ENCODE results near the gene LRRN4CL.
A peak's percentile ranks its signal among the peaks of the same experiment; 100 is the strongest.
"Not testable (repeated sequence)": the region's sequence is repeated elsewhere in the genome, so short reads cannot be mapped to it uniquely, and the experiment has no call there.

LRRN4CL gene

GRCh38 chr11:62702246-62702645 is 12.9 kb upstream of the LRRN4CL start:
- no peak overlapping the region for H3K4me3 Mint-ChIP-seq
- peaks cover 7% of the 10 kb centered on the region for H3K36me3 Mint-ChIP-seq
- no peaks in the 10 kb centered on the region for H3K9me3 Mint-ChIP-seq (ENCODE audit: low read depth)
- no peak overlapping the region for H3K27ac Mint-ChIP-seq
- no peaks in the 10 kb centered on the region for H3K27me3 Mint-ChIP-seq
- peaks cover 17% of the 10 kb centered on the region for H3K4me1 Mint-ChIP-seq (ENCODE audit: low read depth)

GRCh38 chr11:62694455-62695167 is 5.3 kb upstream of the LRRN4CL start:
- H3K27ac Mint-ChIP-seq = no peak overlapping the region
- H3K36me3 Mint-ChIP-seq = peaks cover 2% of the 10 kb centered on the region
- H3K4me1 Mint-ChIP-seq (ENCODE audit: low read depth) = peaks cover 3% of the 10 kb centered on the region
- no peaks in the 10 kb centered on the region for H3K27me3 Mint-ChIP-seq
- H3K4me3 Mint-ChIP-seq = no peak overlapping the region
- H3K9me3 Mint-ChIP-seq (ENCODE audit: low read depth) = no peaks in the 10 kb centered on the region

DNA sequence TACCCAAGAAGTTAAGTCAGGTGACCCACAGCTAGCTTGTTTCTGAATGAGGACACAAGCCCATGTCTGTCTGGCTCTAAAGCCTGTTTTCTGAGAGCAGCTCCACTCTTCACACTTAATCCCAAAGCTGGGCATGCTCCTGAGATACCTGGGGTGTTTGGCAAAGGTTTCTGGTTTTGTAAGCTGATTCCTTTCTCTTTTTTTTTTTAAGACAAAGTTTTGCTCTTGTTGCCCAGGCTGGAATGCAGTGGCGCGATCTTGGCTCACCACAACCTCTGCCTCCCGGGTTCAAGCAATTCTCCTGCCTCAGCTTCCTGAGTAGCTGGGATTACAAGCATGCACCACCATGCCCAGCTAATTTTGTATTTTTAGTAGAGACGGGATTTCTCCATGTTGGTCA is 4.3 kb upstream of the LRRN4CL start:
- H3K36me3 Mint-ChIP-seq = not testable (repeated sequence)

DNA sequence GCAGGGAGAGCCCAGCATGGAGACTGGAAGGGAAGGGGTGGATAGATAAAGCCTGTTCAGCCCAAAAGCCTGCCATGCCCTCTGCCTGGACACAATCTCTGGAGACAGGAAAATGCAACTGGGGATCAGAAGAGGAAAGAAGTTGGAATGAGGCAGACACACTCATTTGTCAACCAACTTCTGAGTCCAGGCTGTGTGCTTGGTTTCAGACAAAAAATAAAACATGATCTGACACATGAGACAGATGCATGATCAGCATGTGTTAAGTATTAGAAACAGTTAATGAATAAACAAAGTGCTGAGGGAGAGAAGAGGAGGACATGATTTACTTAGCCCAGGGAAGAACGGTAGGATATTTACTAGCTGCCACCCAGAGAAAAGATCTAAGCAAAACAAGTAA is 839 bp downstream of the LRRN4CL start:
- H3K27me3 Mint-ChIP-seq = peaks cover 2% of the 10 kb centered on the region
- no peaks in the 10 kb centered on the region for H3K9me3 Mint-ChIP-seq (ENCODE audit: low read depth)
- H3K27ac Mint-ChIP-seq = no peak overlapping the region
- H3K36me3 Mint-ChIP-seq = peaks cover 2% of the 10 kb centered on the region
- no peak overlapping the region for H3K4me3 Mint-ChIP-seq
- no peaks in the 10 kb centered on the region for H3K4me1 Mint-ChIP-seq (ENCODE audit: low read depth)

More for the DNA sequence above, 4.3 kb upstream of the LRRN4CL start:
- H3K4me3 Mint-ChIP-seq; H3K27me3 Mint-ChIP-seq; H3K27ac Mint-ChIP-seq; H3K9me3 Mint-ChIP-seq (ENCODE audit: low read depth); H3K4me1 Mint-ChIP-seq (ENCODE audit: low read depth): not testable (repeated sequence)

DNA sequence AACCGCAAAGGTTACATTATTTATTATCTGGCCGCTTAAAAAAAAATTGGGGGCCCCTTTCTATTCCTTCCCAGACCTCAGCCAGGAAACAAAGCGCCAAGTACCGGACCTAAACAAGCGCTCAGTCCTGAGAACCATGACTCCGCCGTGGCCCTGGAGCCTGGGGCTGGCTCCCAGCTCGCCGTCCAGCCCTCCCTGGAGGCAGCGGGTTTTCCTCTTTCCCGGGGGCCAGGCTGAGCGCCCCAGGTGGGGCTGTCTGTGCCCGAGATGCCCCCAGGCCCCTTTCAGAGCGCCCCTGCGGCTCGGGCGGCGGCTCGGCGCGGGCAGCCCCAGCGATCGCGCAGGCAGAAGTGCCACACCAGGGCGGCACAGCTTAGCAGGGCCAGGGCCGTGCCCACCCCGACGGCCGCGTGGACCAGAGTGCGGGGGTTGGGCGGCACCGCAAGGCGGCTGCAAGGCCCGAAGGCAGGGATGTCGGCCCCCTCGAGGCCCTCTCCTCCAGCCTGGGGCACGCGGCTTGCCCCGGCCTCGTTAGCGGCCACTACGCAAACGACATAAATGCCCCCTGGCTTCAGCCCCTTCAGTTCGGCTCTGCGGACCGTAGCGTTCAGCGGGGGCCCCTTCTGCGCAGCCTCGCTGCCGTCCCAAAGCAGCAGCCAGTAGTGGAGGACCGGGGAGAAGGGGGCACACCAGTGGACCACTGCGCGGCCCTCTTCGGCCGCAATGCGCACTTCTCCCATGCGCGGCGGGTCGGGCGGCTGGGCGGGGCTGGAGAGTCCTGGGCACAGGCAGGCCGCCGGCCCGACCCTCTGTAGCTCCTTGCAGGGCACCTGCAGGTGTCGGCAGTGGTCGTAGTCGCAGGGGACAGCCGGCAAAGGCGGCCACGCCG is 1.6 kb downstream of the LRRN4CL start:
- peaks cover 2% of the 10 kb centered on the region for H3K36me3 Mint-ChIP-seq
- no peaks in the 10 kb centered on the region for H3K4me1 Mint-ChIP-seq (ENCODE audit: low read depth)
- H3K4me3 Mint-ChIP-seq = no peak overlapping the region
- H3K27ac Mint-ChIP-seq = no peak overlapping the region
- H3K27me3 Mint-ChIP-seq = peaks cover 2% of the 10 kb centered on the region
- no peaks in the 10 kb centered on the region for H3K9me3 Mint-ChIP-seq (ENCODE audit: low read depth)

GRCh38 chr11:62682518-62682917 is 6.8 kb downstream of the LRRN4CL start:
- Mint-ChIP-seq H3K4me3 (no peak overlapping the region), H3K27me3 (peaks cover 2% of the 10 kb centered on the region), H3K27ac (no peak overlapping the region), H3K36me3 (no peaks in the 10 kb centered on the region), H3K4me1 (ENCODE audit: low read depth) (peaks cover 20% of the 10 kb centered on the region), H3K9me3 (ENCODE audit: low read depth) (no peaks in the 10 kb centered on the region)

- Mint-ChIP-seq H3K4me1 (ENCODE audit: low read depth) (peaks cover 33% of the 10 kb centered on the region), H3K4me3 (peak overlapping the region; percentile 51), H3K27me3 (no peaks in the 10 kb centered on the region), H3K27ac (peak overlapping the region; percentile 66), H3K9me3 (ENCODE audit: low read depth) (no peaks in the 10 kb centered on the region), H3K36me3 (no peaks in the 10 kb centered on the region)
Measured at GRCh38 chr11:62680825-62681240, 8.5 kb downstream of the LRRN4CL start.

DNA sequence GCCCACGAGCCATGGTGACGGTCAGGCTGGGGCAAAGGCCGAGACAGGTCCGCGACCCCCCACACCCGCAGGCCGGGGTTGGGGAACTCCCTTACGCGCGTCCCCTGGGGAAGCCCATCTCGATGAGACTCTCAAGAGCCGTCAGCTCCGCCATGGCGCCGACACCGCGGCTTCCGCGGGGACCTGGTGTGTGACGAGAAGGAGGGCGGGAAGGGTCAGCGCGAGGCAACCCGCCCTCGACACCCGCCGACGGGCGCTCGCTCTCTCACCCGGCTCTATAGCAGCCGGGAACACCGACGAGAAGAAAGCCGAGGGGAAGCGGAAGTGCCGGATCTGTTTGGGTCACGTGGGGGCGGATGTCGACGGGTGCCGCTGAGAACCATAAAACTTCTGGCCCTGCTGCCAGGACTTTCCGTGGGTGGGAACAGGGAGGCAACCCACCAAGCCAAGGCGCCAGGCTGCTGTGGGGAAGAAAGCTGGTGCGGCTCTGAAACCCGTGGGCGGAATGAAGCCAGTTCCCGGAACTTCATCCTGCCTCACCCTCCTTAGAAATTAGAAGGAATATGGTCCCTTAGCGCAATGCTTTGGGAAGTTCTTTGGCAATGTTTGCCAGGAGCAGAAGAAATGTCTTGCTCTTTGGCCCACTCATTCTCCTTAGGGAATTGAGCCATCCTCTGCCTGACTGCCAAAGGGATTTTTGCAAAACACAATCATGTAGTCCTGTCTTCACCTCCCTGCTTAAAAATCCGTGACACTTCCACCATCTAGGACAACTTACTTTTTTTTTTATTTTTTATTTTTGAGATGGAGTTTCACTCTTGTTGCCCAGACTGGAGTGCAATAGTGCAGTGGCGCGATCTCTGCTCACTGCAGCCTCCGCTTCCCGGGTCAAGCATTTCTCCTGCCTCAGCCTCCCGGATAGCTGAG is 10.3 kb downstream of the LRRN4CL start, which contains the start of gene UBXN1:
Gene UBXN1, minus strand, starts transcription at position 304 of the 927 bp plus-strand sequence. Its CDS starts 150 bp downstream, at position 154.
- H3K27me3 Mint-ChIP-seq = no peaks in the 10 kb centered on the region
- H3K9me3 Mint-ChIP-seq (ENCODE audit: low read depth) = no peaks in the 10 kb centered on the region
- H3K27ac Mint-ChIP-seq = peak within 1 kb of the TSS; percentile 93
- peak within 1 kb of the TSS; percentile 91 for H3K4me3 Mint-ChIP-seq
- no peaks in the 10 kb centered on the region for H3K36me3 Mint-ChIP-seq
- peaks cover 39% of the 10 kb centered on the region for H3K4me1 Mint-ChIP-seq (ENCODE audit: low read depth)

GRCh38 chr11:62678433-62678769 is 10.9 kb downstream of the LRRN4CL start:
- Mint-ChIP-seq H3K27me3 (no peaks in the 10 kb centered on the region), H3K27ac (peak overlapping the region; percentile 93), H3K36me3 (no peaks in the 10 kb centered on the region), H3K4me1 (ENCODE audit: low read depth) (peaks cover 40% of the 10 kb centered on the region), H3K9me3 (ENCODE audit: low read depth) (no peaks in the 10 kb centered on the region), H3K4me3 (peak overlapping the region; percentile 91)

GRCh38 chr11:62677714-62678113 is 11.6 kb downstream of the LRRN4CL start:
- Mint-ChIP-seq H3K4me3 (peak overlapping the region; percentile 91), H3K4me1 (ENCODE audit: low read depth) (peaks cover 46% of the 10 kb centered on the region), H3K27me3 (no peaks in the 10 kb centered on the region), H3K27ac (peak overlapping the region; percentile 93), H3K36me3 (no peaks in the 10 kb centered on the region), H3K9me3 (ENCODE audit: low read depth) (no peaks in the 10 kb centered on the region)

GRCh38 chr11:62677156-62677555 is 12.2 kb downstream of the LRRN4CL start:
- Mint-ChIP-seq H3K4me1 (ENCODE audit: low read depth) (peaks cover 50% of the 10 kb centered on the region), H3K4me3 (peak overlapping the region; percentile 91), H3K9me3 (ENCODE audit: low read depth) (no peaks in the 10 kb centered on the region), H3K27ac (peak overlapping the region; percentile 35), H3K36me3 (no peaks in the 10 kb centered on the region), H3K27me3 (no peaks in the 10 kb centered on the region)

DNA sequence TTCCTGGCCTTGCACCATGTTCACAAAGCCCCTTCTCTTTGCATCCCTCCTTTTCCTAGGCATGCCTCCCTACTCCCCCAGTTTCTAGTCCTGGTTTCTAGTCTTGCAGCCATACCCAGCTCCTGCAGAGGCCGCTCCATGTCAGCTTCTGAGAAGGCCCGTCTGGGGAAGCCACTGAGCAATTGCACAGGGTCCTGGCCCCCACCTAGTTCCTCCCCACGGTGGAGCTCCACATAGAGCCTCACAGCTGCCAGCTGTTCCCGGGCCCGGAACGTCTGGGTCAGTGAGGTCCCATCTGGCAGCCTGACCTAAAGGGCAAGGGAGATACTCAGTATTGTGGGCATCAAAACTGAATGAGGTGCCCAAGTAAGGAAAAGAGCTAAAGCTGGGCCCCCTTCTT is 12.6 kb downstream of the LRRN4CL start:
- H3K4me1 Mint-ChIP-seq (ENCODE audit: low read depth) = peaks cover 51% of the 10 kb centered on the region
- no peaks in the 10 kb centered on the region for H3K27me3 Mint-ChIP-seq
- no peaks in the 10 kb centered on the region for H3K36me3 Mint-ChIP-seq
- peak overlapping the region; percentile 91 for H3K4me3 Mint-ChIP-seq
- H3K9me3 Mint-ChIP-seq (ENCODE audit: low read depth) = no peaks in the 10 kb centered on the region
- peak overlapping the region; percentile 35 for H3K27ac Mint-ChIP-seq

DNA sequence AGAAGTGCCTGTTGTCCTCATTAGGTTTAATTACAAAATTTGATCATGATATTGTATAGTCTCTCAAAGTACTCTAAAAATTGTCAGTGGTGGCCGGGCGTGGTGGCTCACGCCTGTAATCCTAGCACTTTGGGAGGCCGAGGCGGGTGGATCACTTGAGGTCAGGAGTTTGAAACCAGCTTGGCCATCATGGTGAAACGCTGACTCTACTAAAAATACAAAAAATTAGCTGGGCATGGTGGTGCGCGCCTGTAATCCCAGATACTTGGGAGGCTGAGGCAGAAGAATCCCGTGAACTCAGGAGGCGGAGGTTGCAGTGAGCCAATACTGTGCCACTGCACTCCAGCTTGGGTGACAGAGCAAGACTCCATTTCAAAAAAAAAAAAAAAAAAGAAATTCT is 13.9 kb downstream of the LRRN4CL start:
- H3K4me3 Mint-ChIP-seq; H3K9me3 Mint-ChIP-seq (ENCODE audit: low read depth); H3K36me3 Mint-ChIP-seq; H3K27ac Mint-ChIP-seq; H3K27me3 Mint-ChIP-seq: not testable (repeated sequence)
- peaks cover 54% of the 10 kb centered on the region for H3K4me1 Mint-ChIP-seq (ENCODE audit: low read depth)

DNA sequence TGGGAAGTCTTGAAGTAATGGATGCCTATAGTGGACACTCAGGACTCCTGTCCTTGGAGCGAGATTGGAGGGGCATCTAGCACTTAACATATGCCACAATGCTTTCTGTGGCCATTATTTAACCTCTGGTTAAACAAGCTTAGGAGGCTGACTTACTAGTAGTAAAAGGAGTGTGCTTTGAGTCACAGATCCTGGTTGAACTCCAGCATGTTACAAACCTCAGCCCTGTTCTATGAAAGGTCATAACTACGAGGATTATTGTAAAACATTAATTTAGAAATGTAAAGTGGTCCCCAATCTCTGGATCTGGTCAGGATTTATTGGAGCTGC is 16.2 kb downstream of the LRRN4CL start:
- H3K27ac Mint-ChIP-seq = peak overlapping the region; percentile 98
- H3K4me1 Mint-ChIP-seq (ENCODE audit: low read depth) = peaks cover 57% of the 10 kb centered on the region
- peak overlapping the region; percentile 100 for H3K4me3 Mint-ChIP-seq
- H3K36me3 Mint-ChIP-seq = peaks cover 3% of the 10 kb centered on the region
- no peaks in the 10 kb centered on the region for H3K27me3 Mint-ChIP-seq
- no peaks in the 10 kb centered on the region for H3K9me3 Mint-ChIP-seq (ENCODE audit: low read depth)

Measured in activated naive CD8-positive, alpha-beta T cell (primary cell).